Left cardiac atrium (tissue), 4 donors: ENCODE measurements around the gene CCDC60. TPM values are rescaled to one million over a fixed set of nuclear protein-coding genes. Genes with fewer than 3 reads are reported as not detected.
A peak's percentile ranks its signal among the peaks of the same experiment; 100 is the strongest.

ENCODE experiments used
- ATAC-seq, 2 donors: fragments of 200-7000 bp; cut with Tn5 transposase; one replicate each; pipeline ENCODE4 v1.9.1; 2020; ENCODE audit warnings: mild to moderate bottlenecking in 2 of 2, moderate library complexity in 2 of 2
- DNase-seq: peaks from one replicate; pipeline ENCODE4 v3.0.0-alpha.2; 2020
- intact Hi-C, 2 donors: fragments of 100-400 bp; cut with DNase I; formaldehyde crosslinking; loops; one replicate each; pipeline versions ENCODE4 v1.14.1 to v1.15.1; 2022 to 2023
- total RNA-seq, 2 donors: library from RNA; stranded (reverse); fragmentation: NEBNext Ultra II Directional; extraction: Animal tissue kit (Norgen Biotek cat#: 25700); gene quantifications; one replicate each; pipeline ENCODE4 v1.2.1, GENCODE V29; 2021
- donor health status: DM: no; HTN: yes; CAD: no.
- donor health status: DM: no; HTN: yes; CAD: no; lungs with severe emphysema.
- donor health status: DM: yes; HTN: yes; CAD: no.
- donor health status: Dilated cardiomyopathy.

The CCDC60 gene
- total RNA-seq, 2 donors from 2014 or later: not detected

- ATAC-seq: no peak
- DNase-seq: no peak
- intact Hi-C loops: no loop called here
Measured at GRCh38 chr12:119475650-119476049, 141.1 kb downstream of the CCDC60 start.

DNA sequence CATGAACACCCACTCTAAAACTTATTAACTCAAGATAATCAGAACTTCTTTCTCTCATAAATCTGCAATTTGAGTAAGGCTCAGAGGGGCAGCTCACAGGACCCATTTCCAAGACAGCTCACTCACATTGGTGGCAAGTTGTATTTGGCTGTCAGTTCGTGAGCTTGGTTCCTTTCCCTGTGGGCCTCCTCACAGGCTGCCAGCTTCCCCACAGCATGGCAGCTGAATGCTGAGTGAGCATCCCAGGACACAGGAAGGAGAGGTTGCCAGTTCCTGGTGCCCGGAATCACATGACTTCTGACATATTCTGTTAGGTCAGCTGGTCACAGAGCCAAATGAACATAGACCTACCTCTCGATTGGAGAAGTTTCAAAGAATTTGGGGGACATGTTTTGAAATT, 142.4 kb downstream of the CCDC60 start:
- ATAC-seq: no peak
- intact Hi-C loops: no loop called here
- no peak for DNase-seq

- intact Hi-C loops: no loop called here
- ATAC-seq: peak; percentile 90 to 95
- no peak for DNase-seq
Measured at GRCh38 chr12:119479121-119479561, 144.6 kb downstream of the CCDC60 start.

GRCh38 chr12:119480551-119480950, 146.0 kb downstream of the CCDC60 start:
- DNase-seq: no peak
- intact Hi-C loops: no loop called here
- no peak for ATAC-seq

DNA sequence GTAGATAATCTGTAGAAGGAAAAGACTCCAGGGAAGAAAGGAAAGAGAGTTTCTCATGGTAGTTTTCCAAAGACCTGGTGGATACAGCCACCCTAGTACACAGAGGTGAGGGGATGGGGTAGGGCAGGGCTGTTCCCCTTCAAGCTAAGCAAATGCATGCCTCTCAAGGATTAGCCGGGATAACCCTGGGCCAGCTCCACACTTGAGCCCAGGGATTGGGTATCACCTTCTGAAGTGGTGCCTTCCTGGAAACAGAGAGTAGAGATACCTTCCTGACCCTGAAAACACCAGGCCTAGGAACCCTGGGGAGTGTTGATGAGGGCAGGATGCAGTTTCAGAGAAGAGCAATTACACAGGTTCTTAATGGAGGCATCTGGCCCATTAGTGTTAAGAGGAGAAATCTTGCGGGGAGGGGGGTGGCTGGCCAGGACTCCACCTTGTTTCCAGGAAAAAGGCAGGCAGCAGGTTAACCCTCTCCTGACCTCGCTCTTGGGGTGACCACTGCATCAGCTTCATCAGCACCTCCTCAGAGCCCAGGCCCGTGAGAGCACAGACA, 152.1 kb downstream of the CCDC60 start:
- ATAC-seq: no peak
- intact Hi-C loops: no loop called here
- DNase-seq: no peak

DNA sequence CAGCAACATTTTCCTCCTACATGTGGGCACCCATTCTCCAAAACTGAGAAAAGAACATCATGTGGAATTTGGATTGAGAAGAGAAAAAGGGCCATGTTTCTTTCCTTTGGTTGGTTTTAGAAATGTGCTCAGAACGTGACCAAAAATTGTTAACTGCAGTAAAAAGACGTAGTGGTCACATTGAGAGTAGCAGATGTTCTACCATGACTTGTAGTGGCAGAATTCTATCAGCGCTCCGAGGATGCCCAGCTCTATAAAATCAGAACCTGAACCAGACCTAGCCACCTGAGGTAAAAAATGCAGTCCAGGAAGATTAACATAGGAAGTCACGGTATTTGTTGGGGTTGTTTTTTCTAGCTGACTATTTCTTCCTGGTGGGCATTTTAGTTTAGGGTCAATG, 157.3 kb downstream of the CCDC60 start:
- intact Hi-C loops: no loop called here
- ATAC-seq (no peak), DNase-seq (no peak)

DNA sequence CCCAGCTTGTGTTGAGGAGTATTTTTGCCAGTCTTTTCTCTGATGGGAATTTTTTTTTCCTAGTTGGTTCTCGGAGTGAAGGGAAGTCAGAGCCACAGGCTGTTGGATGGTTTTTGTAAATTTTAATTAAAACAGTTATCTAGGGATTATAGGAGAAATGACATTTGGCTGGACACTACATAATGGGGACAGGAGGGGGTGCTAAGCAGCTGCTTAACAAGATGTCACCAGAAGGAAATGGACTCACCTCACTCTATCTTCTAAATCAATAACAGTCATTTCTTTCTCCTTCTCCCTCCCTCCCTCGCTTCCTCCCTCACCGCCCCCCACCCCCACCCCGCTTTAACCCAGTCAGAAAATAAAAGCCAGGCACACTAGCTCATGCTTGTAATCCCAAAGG, 165.7 kb downstream of the CCDC60 start:
- intact Hi-C loops: no loop called here
- DNase-seq (no peak), ATAC-seq (no peak)

GRCh38 chr12:119501052-119501451, 166.5 kb downstream of the CCDC60 start:
- ATAC-seq (no peak), DNase-seq (no peak)
- intact Hi-C loops: no loop called here

DNA sequence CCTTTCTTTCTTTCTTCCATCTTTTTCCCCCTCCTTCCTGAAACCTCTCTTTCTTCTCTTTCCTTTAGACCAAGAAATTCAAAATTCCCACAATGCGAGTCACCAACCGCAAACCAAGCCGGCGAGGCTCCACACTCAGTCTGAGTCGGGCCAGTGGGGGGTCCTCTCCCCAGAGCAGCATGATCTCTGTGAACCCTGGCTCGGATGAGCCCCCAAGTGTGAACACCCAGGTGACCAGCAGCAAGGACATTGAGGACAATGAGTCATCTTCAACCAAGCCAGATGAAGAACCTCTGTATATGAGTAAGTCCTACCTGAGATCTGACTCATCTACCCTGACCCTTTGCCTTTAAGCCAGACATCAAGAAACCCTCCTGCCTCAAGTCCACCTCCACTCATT, 170.5 kb downstream of the CCDC60 start:
- ATAC-seq (no peak), DNase-seq (no peak)
- intact Hi-C loops: no loop called here

DNA sequence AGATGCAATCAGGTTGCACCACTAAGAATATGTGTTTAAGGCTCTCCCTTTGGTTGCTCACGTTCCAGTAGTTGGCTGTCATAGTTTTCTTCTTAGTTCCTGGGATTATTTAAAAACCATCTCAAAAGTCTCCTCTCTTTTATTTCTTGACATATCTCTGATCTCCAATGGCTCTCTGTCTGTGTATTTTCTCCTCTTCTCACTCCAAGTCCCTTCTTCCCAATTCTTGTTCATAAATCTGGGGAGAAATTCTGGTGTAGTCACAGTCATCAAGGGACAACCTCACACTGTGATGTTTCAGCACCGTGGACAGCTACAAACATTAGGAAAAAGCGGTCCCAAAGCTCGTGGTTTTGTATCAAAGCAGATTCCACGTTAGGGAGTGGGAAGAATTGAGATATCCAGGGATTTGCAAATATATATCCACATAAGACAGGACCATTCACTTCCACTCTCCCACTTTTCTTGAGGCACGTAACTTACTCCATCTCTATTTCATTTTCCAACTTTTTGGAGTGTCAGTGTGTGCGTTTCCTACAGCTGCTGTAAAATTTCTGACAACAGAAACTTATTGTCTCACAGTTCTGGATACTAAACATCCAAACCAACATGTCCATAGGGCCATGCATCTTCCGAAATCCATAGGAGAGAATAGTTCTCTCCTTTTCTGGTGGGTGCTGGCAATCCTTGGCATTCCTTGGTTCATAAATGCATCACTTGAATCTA, 178.4 kb downstream of the CCDC60 start:
- intact Hi-C loops: no loop called here
- no peak for DNase-seq
- no peak for ATAC-seq

- intact Hi-C loops: no loop called here
- DNase-seq: no peak
- ATAC-seq: no peak
Measured at GRCh38 chr12:119528241-119528640, 193.7 kb downstream of the CCDC60 start.

DNA sequence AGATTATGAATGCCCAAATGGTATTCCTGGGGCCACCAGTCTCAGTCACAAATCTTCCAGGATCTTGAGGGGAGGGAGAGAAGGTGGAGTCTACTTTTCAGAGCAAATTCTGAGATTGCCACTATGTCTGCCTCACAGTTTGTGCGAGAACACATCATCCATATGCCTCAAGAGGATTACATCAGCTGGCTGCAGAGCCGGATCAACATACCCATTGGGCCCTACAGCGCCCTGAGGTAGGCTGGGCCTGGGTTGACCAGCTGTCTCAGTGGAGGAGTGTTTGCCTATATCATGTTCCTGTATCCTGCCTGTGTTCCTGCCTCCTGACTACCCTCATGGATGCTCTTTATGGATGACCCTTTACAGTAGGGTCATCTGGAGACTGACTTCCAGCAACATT, 205.9 kb downstream of the CCDC60 start:
- intact Hi-C loops: loop anchor here in 1 of 2 donors (10.0 kb wide), 1 partner anchor 426 kb away; no protein-coding TSS in a partner anchor
- ATAC-seq (no peak), DNase-seq (no peak)

DNA sequence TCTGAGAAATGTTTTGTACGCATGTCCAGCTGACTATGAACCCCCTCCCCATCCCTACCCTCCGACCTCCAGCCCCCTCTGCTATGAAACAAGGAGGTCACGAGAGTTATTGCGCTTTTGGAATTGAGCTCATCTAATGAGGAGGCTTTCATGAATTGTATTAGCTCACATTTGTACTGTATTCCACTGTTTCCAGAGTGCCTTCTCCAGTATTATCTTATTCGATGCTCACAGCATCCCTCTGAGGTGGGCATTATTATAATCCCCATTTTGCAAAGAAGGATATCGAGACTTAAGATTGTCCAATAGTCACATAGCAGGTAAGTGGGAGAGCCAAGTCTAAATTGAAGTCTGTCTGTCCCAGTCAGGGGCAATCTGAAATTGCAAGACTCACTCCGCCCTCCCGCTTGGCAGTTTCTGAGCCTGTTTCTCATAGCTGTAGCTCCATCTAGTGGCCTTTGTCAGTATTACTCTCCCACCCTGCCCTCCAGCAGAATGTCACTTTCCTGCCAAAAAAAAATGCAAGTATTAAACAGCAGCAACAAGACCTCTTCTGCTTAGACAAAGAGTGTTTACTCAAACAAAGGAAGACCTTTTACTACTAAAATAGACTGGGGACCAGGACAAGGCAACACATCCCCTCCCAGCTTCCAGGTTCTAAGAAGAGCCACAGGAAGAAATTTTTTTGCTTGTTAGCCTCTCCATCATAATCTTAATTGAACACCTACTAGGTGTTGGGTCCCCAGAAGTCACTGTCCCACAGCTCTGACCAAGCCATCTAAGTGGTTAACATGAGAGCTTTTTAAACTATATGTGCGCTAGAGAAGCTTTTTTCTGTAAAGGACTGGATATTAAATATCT, 210.5 kb downstream of the CCDC60 start:
- peak; percentile 67 for DNase-seq
- ATAC-seq: peak; percentile 63 to 80
- intact Hi-C loops: loop anchor here (1.0 to 10.0 kb wide), 3 partner anchors 98 to 430 kb away; no protein-coding TSS in a partner anchor

DNA sequence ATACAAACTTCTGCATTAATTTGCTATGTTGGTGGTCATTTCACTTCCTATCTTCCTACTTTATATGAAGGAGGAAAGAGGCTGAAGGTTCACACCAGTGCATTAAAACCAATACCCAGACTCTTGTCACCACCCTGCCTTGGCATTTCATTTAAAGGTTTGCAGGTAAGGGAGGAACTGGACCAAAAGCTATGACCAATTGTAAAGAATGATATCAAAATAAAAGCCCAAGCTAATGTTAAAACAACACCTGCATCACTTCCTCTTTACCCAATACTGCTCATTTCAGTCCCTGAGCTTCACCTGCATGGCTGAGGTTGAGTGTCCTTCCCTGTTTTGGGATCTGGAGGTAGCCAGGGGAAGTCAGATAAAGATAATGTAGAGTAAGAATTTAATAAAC, 211.8 kb downstream of the CCDC60 start:
- intact Hi-C loops: loop anchor here (5.0 to 10.0 kb wide), 2 partner anchors 99 to 432 kb away; no protein-coding TSS in a partner anchor

GRCh38 chr12:119547001-119547400, 212.5 kb downstream of the CCDC60 start:
- DNase-seq (no peak), ATAC-seq (no peak)
- intact Hi-C loops: loop anchor here (5.0 to 10.0 kb wide), 2 partner anchors 100 to 432 kb away; no protein-coding TSS in a partner anchor

More for the DNA sequence above, 211.8 kb downstream of the CCDC60 start:
- DNase-seq: no peak
- no peak for ATAC-seq

GRCh38 chr12:119556854-119557253, 222.3 kb downstream of the CCDC60 start:
- intact Hi-C loops: no loop called here
- DNase-seq (no peak), ATAC-seq (no peak)

DNA sequence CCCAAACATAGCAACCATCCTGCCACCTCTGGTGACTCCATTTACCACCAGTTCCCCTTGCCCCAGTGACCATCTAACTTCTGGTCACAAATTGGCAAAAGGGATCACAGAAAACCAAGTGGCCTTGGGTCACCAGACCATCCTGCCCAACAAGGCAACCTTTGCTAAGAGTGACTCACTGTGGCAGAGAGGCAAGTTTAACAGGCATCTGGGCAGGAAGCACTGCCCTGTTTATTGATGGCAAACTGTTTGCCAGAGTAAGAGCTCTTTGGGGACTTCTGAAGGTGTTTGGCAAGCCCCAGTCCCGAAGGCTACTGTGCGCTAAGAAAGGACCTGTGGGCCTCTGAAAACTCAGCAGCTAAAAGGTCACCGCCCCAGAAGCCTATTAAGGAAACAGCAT, 230.9 kb downstream of the CCDC60 start:
- intact Hi-C loops: no loop called here
- no peak for ATAC-seq

DNA sequence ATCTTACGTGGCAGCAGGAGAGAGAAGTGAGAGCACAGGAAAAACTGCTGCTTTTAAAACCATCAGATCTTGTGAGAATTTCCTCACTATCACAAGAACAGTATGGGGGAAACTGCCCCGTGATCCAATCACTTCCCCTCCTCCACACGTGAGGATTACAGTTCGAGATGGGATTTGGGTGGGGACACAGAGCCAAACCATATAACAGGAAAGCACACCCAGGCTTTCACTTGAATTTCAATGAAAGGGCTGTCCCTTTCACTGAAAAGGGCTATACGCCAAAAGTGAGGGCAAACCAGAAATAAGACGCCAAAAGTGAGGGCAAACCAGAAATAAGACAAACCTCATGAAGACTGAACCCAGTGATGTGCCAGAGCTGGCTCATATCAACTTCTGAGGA, 236.2 kb downstream of the CCDC60 start:
- intact Hi-C loops: no loop called here
- DNase-seq (no peak), ATAC-seq (no peak)

More for the DNA sequence above, 230.9 kb downstream of the CCDC60 start:
- DNase-seq: no peak

DNA sequence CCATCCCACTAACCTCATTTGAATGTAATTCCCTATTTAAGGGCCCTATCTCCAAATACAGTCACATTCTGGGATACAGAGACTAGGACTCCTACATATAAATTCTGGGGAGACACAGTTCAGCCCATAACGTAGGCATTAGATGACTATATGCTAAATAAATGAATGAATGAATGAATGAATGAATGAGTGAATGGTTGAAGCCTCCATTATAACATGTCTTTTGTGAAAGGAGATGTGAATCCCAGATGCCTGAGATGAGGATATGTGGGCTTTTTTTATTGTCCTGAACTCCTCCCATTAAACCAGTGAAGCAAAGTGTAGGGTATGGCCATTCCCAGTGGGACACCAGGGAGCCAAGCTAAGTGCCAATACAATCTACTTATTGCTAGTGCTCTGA, 238.6 kb downstream of the CCDC60 start:
- intact Hi-C loops: no loop called here
- ATAC-seq: no peak
- DNase-seq: no peak

DNA sequence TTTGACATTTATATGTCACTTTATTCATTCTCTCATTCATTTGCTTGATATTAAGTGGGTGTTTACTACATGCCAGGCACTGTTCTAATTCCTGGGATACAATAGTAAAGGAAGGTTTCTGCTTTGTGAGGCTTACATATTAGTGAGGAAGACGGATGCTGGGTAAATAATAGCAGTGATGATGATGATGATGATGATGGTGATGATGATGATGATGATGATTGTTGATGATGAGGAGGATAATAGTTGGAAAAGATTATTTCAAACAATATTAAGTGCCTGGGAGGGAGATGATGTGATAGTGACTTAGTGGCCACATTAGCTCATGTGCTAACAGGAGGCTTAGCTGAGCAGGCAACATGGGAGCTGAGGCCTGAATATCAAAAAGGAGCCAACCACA, 239.7 kb downstream of the CCDC60 start:
- DNase-seq (no peak), ATAC-seq (no peak)
- intact Hi-C loops: no loop called here
